NCI-H1417 treated with DMSO at 0.1 percent for 48 hours (cell line): ENCODE measurements around the gene RBM33.

Source experiments
- DNase-seq: peaks from one replicate; lab custom pipeline; 2025; lab: John Stamatoyannopoulos, UW

The RBM33 gene

GRCh38 chr7:155747209-155747608 lies 102.7 kb downstream of the RBM33 start:
- DNase-seq, result no peak

GRCh38 chr7:155749578-155749977 lies 105.1 kb downstream of the RBM33 start:
- no peak for DNase-seq

DNA sequence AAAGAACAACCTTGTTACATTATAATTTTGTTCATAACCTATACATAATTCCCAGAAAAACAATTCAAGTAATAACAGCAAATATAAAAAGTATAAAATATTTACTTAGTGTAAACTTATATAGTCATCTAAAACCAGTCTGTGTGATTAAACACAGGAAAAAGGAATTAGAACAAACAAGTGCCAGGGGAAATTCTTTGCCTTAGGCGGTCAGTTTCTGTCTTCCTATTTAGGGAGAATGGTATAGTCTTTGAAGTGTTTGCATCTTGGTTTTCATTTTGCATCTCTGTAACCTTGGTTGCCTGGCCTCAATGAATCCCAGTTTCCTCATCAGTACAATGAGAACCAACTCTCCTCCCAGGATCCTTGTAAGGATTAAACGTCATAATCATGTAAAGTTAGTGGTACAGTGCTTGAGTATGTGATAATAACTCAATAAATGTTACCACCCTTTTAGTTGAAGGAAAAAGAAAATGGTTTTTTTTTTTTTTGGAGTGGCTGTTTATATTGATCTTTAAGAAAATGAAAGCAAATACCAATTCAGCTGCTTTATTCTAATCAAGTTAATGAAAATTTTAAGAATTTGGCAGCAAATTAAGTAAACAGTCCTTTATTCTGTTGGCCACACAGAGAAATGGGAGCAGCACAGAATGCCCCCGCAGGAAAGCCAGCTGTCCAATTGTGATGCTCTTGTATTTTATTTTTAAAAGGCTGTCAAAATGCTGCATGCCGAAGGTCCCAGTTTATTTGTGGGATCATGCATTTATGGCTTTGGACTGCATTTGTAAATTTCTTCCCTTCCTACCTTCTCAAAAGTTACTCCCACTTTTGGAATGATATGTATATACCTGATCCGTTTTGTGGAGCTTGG lies 106.0 kb downstream of the RBM33 start:
- no peak for DNase-seq

- no peak for DNase-seq
These were observed 106.9 kb downstream of the RBM33 start for GRCh38 chr7:155751409-155751808.

DNA sequence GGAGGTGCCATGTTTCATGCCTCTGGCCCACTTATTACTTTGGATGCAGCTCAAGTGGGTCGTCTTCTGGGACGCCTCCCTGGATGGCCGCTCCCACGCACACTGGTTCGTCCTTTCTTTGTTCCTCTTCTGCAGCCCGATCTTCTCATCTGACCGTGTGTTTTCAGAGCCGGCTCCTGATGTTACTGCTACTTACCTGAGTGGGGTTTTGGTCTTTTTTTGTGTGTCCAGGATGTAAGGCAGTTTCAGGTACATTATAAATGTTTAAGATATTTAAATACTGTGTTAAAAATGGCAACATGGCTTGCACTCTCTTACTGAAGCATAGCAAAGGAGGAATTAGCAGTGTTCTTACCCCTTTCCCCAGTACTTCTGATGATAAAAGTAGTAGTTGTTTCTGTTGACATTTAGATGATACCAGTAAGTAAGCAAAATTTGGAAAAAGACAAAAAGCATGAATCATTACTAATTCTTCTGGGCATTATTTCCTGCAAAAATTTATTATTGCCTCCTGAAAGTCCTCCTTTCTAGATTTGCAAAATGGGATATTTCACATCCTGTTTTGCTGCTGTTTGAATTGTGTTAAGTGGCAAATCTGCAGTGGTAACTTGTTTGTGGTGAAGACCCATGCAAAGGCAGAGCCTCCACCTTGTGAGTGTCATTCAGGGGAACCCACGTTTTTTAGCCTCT lies 108.4 kb downstream of the RBM33 start:
- DNase-seq, result no peak

DNA sequence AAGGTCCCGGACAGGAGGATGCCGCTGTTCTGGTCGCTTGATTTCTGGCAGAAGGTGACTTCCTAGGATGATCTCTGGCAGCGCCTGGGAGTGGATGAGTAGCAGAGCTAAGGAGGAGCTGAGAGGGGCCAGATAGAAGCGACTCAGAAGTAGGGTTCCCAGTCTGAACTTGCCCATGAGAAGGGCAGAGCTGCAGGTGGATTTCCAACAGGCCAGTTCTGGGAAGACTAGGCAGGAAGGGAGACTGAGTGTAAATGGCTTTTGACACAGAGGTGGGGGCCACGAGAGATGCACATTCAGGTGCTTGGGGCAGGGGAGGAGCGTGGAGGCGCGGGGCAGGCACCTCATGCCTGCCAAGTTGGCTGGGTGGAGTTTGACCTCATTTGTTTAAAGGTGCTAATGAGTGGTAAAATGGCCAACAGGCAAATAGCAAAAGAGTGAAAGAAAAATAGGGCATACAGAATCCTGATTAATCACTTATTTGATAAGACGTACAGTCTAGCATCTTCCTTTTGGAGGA lies 109.0 kb downstream of the RBM33 start:
- DNase-seq, result no peak

DNA sequence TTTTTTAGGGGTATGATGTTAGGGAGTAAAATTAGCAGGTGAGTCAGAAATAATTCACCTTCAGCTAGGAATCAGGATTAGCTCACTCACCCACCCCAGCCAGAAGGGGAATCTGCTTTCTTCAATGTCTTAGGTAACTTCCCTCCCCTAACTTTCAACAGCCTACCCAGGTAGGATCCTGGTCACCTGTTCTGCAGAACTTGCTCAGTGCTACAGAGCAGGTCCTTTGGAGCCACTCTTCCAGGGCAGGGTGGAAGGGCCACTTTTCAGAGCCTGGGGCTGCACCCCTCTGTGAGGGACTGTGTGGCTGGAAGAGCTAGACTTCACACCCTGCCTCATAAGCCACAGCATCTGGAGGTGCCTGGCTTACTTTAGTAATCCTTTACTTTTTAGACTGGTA lies 109.7 kb downstream of the RBM33 start:
- no peak for DNase-seq

GRCh38 chr7:155755026-155755425 lies 110.6 kb downstream of the RBM33 start:
- DNase-seq, result no peak

GRCh38 chr7:155756322-155756721 lies 111.9 kb downstream of the RBM33 start:
- DNase-seq, result no peak

GRCh38 chr7:155758348-155758747 lies 113.9 kb downstream of the RBM33 start:
- DNase-seq, result no peak

- no peak for DNase-seq
These were observed 115.4 kb downstream of the RBM33 start for GRCh38 chr7:155759740-155760430.

DNA sequence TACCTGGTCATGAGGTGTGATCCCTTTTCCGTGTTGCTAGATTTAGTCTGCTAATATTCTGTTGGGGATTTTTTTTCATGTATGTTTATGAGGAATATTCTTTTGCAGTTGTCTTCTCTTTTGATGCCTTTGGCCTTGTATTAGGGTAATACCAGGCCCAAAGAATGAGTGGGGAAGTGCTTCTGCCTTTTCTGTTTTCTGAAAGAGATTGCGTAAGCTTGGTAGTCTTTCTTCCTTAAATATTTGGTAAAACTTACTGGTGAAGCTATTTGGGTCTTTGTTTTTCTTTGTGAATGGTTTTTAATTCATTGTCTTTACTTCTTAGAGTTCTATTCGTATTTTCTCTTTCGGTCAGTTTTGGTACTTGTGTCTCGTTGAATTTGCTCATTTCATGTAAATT lies 116.7 kb downstream of the RBM33 start:
- DNase-seq, result no peak

DNA sequence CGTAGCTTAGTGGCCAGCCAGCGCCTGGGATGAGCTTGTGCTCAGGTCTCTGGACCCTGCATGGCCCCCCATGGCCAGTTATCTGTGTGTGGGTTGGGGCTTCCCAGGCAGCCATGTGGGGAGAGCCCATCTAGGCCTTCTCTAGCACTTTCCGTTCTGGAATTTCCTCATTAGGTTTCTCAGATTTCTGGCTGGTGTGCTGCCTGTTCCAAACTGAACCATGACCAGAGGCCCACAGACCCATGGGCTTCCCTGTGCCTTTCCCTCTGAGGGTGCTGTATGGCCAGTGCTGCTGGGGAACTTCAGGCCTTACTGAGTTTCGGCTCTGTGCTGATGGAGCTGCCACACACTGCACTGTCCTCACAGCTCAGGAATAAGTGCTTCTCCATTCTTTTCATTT lies 117.6 kb downstream of the RBM33 start:
- DNase-seq, result no peak

- no peak for DNase-seq
These were observed 118.2 kb downstream of the RBM33 start for GRCh38 chr7:155762655-155763054.

DNA sequence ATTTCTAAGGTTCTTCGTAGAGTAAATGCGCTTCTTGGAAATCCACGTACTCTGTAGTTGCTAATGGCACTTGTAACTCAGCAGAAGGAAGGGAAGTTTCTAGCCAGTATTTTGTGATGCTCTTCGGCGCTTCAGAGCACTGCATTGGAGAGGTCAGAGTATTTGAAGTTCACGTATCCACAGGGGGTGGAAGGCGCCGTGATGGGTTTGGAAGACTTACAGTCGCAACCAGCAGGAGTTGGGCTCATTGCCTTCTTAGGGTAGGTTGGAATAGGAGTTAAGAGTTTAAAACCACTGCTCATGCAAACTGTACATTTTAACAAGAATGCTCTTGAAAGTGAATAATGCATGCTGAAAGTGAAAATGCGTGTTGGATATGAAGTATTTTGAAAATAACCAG lies 118.7 kb downstream of the RBM33 start:
- no peak for DNase-seq

- no peak for DNase-seq
These were observed 119.4 kb downstream of the RBM33 start for GRCh38 chr7:155763691-155764437.

DNA sequence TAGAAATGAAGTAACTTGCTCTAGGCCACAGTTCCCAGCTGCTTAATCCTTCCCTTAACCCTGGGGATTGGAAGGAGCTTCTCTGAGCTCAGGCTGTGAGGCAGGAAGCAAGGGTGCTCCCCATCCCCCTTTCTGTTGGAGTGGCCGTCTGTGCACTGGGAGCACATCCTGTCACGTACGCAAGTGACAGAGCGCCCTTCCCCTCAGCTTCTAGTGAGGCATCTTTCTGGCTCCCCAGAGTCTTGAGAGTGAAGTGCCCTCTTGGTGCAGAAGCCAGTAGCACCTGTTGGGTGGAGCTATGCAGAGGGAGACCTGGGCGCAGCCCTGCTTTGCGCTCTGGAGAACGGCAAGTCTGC lies 120.0 kb downstream of the RBM33 start:
- no peak for DNase-seq

GRCh38 chr7:155765458-155765857 lies 121.0 kb downstream of the RBM33 start:
- DNase-seq, result no peak

- no peak for DNase-seq
These were observed 121.9 kb downstream of the RBM33 start for GRCh38 chr7:155766386-155766785.

- DNase-seq, result no peak
These were observed 122.8 kb downstream of the RBM33 start for GRCh38 chr7:155766966-155767916.

GRCh38 chr7:155769701-155770100 lies 125.2 kb downstream of the RBM33 start:
- no peak for DNase-seq
